OCI-LY7 (cell line): Measurements from ENCODE around the gene NHLRC4. TPM values are rescaled to one million over a fixed set of nuclear protein-coding genes. Genes with fewer than 3 reads are reported as not detected.

ENCODE experiments used
- BruUV-seq: library from RNA; stranded (reverse); fragments of 400-500 nt; replicated peaks from 2 replicates; lab custom pipeline; 2021; lab: Mats Ljungman, UMichigan
- CTCF ChIA-PET: fragments of 300-600 bp; sonication (Branson Sonifier 250); formaldehyde crosslinking; loops from one replicate; lab custom pipeline; 2022; ENCODE audit warnings: antibody characterized with exemption; ENCODE audit not compliant: unreplicated experiment; lab: Charles Lee
- POLR2A ChIA-PET: fragments of 300-600 bp; sonication (Branson Sonifier 250); formaldehyde crosslinking; loops from one replicate; lab custom pipeline; 2022; ENCODE audit warnings: antibody characterized with exemption; lab: Charles Lee
- DNase-seq: peaks from one replicate; pipeline ENCODE4 v3.0.0-alpha.2; 2015; ENCODE audit warnings: low spot score
- H2AFZ ChIP-seq: fragments of 200-600 bp; sonication (generic), shearing (Covaris generic); 2 replicates; pipeline ENCODE4 v1.6.1; 2014; ENCODE audit warnings: mild to moderate bottlenecking, antibody characterized with exemption, low read length, moderate library complexity
- H3K27ac ChIP-seq: fragments of 200-600 bp; sonication (generic); 2 replicates; pipeline ENCODE4 v1.5.1; 2014; ENCODE audit warnings: mixed run types, low read depth, mild to moderate bottlenecking, moderate library complexity, low read length, inconsistent platforms; ENCODE audit not compliant: poor library complexity, severe bottlenecking
- H3K36me3 ChIP-seq: fragments of 200-600 bp; sonication (generic); 2 replicates; pipeline ENCODE4 v1.6.1; 2014; ENCODE audit warnings: mild to moderate bottlenecking, antibody characterized with exemption, low read length, moderate library complexity, mixed read lengths; ENCODE audit not compliant: insufficient read depth
- H3K4me1 ChIP-seq: fragments of 200-600 bp; sonication (generic); 2 replicates; pipeline ENCODE4 v1.5.1; 2014; ENCODE audit warnings: mild to moderate bottlenecking, low read length; ENCODE audit not compliant: insufficient read depth, poor library complexity, severe bottlenecking
- H3K4me2 ChIP-seq: fragments of 200-600 bp; sonication (generic); 2 replicates; pipeline ENCODE4 v1.6.1; 2014; ENCODE audit warnings: mild to moderate bottlenecking, low read length
- H3K4me3 ChIP-seq: fragments of 200-600 bp; sonication (generic); 2 replicates; pipeline ENCODE4 v1.5.1; 2014; ENCODE audit warnings: mild to moderate bottlenecking, low read depth, low read length; ENCODE audit not compliant: poor library complexity, severe bottlenecking
- H3K79me2 ChIP-seq: fragments of 200-600 bp; sonication (generic); 2 replicates; pipeline ENCODE4 v1.6.1; 2016; ENCODE audit warnings: low read depth, mild to moderate bottlenecking, low read length, moderate library complexity, mixed read lengths; ENCODE audit not compliant: insufficient read depth
- H3K9me2 ChIP-seq: fragments of 200-600 bp; sonication (generic); 2 replicates; pipeline ENCODE4 v1.6.1; 2016; ENCODE audit warnings: mild to moderate bottlenecking, low read length, mixed read lengths; ENCODE audit not compliant: insufficient read depth
- H3K9me3 ChIP-seq: fragments of 200-600 bp; sonication (generic); 2 replicates; pipeline ENCODE4 v1.6.1; 2014; ENCODE audit warnings: mild to moderate bottlenecking, mixed run types, low read length, mixed read lengths
- H4K20me1 ChIP-seq: fragments of 200-600 bp; sonication (generic); 2 replicates; pipeline ENCODE4 v1.6.1; 2014; ENCODE audit warnings: mild to moderate bottlenecking, antibody characterized with exemption, low read length, moderate library complexity, mixed read lengths; ENCODE audit not compliant: insufficient read depth
- EZH2phosphoT487 ChIP-seq: fragments of 200-600 bp; sonication (generic); IDR thresholded peaks from 2 replicates; pipeline ENCODE4 v1.6.1; 2018; ENCODE audit warnings: low read depth, borderline replicate concordance, mild to moderate bottlenecking, mixed run types, antibody characterized with exemption, low read length, moderate library complexity, mixed read lengths
- intact Hi-C: fragments of 100-400 bp; cut with micrococcal nuclease; formaldehyde crosslinking; loops from one replicate; pipeline ENCODE4 v1.10.0; 2022; ENCODE audit not compliant: unreplicated experiment
- total RNA-seq, 2 experiments: library from RNA; depleted of rRNA in 1 of 2; stranded (reverse); fragments of >200 nt in 1 of 2; shearing (Covaris generic) in 1 of 2; gene quantifications; 2 replicates each; pipeline ENCODE4 v1.2.3, GENCODE V29; 2014 to 2022
- TF ChIP-seq, protein P1 (sequence below): fragments of 200-600 bp; sonication (generic); conservative IDR thresholded peaks from 2 replicates; pipeline ENCODE4 v1.5.1; 2014; ENCODE audit warnings: mild to moderate bottlenecking, antibody characterized with exemption, low read length, moderate library complexity, mixed read lengths

NHLRC4 gene
- total RNA-seq, 2 experiments from 2014 or later = 2.5 to 3.7 TPM

DNA sequence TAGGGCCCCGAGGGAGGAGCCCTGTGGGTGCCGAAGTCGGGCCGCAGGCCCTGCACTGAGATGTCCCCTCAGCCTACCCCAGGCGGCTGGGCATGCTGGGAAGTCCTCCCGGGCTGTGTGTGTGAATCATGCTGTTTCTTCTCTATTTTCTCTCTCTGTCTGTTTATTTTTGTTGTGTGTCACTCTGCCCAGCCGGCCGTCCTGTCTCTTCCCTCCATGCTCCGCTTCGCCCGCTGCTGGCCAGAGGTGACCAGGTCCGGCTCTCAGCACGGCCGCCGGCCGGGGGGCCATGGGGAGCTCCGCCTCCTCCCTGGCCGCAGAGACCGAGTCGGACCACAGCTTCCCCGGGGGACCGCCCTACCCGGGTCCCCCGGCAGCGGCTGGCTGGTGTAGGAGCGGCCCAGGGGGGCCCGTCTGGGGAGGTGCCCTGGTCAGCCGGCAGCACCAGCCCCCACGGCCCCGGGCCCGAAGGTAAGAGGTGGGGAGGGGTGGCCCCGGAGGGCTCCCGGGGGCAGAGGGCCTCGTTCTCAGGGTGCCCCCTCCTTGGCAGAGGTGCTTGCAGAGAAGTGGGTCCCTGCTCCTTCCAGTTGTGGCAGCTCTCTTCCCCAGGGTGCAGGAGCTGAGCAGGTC lies 26.8 kb upstream of the NHLRC4 start:
- Histone ChIP-seq H3K36me3 (peaks cover 30% of the 10 kb centered on the region), H3K79me2 (peaks cover 3% of the 10 kb centered on the region; the same call in 1 of the 2 replicates), H3K4me2 (no peak overlapping the region), H4K20me1 (no peaks in the 10 kb centered on the region), H3K9me2 (no peaks in the 10 kb centered on the region), H3K4me3 (no peak overlapping the region), H3K27ac (no peak overlapping the region), H2AFZ (no peak overlapping the region), H3K4me1 (no peaks in the 10 kb centered on the region), H3K9me3 (no peaks in the 10 kb centered on the region)
- ChIA-PET POLR2A (interaction anchor here (0.6 kb wide), 1 partner anchor 427 kb away, joined by 3 read pairs; no protein-coding TSS in a partner anchor), CTCF (no interaction called here)
- no peak for TF ChIP-seq EZH2phosphoT487
- TF ChIP-seq, protein P1, sequence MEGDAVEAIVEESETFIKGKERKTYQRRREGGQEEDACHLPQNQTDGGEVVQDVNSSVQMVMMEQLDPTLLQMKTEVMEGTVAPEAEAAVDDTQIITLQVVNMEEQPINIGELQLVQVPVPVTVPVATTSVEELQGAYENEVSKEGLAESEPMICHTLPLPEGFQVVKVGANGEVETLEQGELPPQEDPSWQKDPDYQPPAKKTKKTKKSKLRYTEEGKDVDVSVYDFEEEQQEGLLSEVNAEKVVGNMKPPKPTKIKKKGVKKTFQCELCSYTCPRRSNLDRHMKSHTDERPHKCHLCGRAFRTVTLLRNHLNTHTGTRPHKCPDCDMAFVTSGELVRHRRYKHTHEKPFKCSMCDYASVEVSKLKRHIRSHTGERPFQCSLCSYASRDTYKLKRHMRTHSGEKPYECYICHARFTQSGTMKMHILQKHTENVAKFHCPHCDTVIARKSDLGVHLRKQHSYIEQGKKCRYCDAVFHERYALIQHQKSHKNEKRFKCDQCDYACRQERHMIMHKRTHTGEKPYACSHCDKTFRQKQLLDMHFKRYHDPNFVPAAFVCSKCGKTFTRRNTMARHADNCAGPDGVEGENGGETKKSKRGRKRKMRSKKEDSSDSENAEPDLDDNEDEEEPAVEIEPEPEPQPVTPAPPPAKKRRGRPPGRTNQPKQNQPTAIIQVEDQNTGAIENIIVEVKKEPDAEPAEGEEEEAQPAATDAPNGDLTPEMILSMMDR = no peak
- no TSS peak for BruUV-seq
- intact Hi-C loops = no loop called here
- DNase-seq = no peak

DNA sequence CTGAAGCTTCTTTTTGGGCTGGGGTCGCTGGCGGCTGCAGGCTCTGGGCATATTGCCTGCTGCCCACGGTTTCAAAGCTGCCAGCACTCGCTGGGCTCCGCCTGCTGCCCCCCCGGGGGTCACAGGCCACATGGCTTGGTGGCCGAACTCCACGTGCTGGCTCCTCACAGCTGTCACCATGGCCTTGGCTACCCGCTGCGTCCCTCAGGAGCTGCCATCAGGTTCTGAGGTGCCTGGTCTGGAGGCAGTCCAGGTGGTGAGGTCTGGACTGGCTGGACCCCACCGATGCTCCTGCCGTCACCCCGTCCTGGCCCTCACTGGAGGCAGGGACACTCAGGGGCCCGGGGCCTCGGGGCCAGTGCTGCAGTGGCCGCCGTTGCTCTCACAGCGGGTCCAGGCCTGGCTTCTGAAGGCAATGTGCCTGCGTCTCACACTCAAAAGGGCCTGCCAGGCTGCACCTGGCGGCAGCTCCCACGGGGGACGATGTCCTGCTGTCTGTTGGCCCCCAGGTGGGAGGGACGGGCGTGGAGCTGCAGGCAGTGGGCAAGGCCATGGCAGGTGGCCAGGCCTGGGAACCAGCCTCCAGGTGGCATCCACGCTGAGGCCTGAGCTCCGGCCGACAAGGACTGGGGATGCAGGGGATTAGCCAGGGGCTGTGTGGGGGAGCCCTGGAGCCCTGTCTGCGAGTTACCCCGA lies 26.0 kb upstream of the NHLRC4 start:
- DNase-seq = no peak
- Histone ChIP-seq H3K27ac (no peak overlapping the region), H3K9me2 (no peaks in the 10 kb centered on the region), H3K79me2 (peaks cover 3% of the 10 kb centered on the region; the same call in 1 of the 2 replicates), H3K4me1 (no peaks in the 10 kb centered on the region), H3K4me2 (no peak overlapping the region), H3K36me3 (peaks cover 30% of the 10 kb centered on the region), H4K20me1 (no peaks in the 10 kb centered on the region), H3K9me3 (no peaks in the 10 kb centered on the region), H3K4me3 (no peak overlapping the region), H2AFZ (no peak overlapping the region)
- no TSS peak for BruUV-seq
- POLR2A ChIA-PET = no interaction called here
- CTCF ChIA-PET = no interaction called here
- no peak for TF ChIP-seq EZH2phosphoT487
- TF ChIP-seq, protein P1 = no peak
- intact Hi-C loops = no loop called here
